GM12872 (cell line): ENCODE measurements around the gene RABL6.

Source experiments
- TF ChIP-seq, protein P1 (sequence below): IDR thresholded peaks from 3 replicates; pipeline ENCODE4 v1.5.1; 2011; ENCODE audit warnings: low read depth, mild to moderate bottlenecking, low read length, moderate library complexity; ENCODE audit not compliant: insufficient read depth

RABL6 gene

DNA sequence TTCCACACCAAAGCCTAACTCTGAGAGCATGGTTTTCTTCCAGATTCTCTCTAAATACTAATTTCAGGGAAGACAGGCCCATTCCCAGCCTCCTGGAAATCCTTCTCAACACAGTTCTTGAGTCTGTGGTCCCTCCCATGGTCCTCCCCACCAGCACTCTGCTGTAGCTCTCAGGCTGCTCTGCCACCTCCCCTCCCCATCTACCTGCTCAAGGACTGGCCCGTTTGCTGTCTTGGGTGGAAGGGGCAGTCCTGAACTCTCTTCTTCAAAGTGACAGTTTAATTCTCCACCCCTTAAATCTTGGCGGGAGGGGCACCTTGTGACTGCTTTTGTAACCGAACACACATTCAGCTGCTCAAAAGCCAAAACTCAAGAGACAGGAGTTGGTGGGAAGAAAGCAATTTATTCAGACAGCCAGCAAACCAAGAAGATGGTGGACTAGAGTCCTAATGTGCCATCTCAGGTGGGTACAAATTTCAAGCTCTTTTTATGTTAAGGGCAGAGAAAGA is 35.8 kb upstream of the RABL6 start:
- TF ChIP-seq, protein P1, sequence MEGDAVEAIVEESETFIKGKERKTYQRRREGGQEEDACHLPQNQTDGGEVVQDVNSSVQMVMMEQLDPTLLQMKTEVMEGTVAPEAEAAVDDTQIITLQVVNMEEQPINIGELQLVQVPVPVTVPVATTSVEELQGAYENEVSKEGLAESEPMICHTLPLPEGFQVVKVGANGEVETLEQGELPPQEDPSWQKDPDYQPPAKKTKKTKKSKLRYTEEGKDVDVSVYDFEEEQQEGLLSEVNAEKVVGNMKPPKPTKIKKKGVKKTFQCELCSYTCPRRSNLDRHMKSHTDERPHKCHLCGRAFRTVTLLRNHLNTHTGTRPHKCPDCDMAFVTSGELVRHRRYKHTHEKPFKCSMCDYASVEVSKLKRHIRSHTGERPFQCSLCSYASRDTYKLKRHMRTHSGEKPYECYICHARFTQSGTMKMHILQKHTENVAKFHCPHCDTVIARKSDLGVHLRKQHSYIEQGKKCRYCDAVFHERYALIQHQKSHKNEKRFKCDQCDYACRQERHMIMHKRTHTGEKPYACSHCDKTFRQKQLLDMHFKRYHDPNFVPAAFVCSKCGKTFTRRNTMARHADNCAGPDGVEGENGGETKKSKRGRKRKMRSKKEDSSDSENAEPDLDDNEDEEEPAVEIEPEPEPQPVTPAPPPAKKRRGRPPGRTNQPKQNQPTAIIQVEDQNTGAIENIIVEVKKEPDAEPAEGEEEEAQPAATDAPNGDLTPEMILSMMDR: no peak

DNA sequence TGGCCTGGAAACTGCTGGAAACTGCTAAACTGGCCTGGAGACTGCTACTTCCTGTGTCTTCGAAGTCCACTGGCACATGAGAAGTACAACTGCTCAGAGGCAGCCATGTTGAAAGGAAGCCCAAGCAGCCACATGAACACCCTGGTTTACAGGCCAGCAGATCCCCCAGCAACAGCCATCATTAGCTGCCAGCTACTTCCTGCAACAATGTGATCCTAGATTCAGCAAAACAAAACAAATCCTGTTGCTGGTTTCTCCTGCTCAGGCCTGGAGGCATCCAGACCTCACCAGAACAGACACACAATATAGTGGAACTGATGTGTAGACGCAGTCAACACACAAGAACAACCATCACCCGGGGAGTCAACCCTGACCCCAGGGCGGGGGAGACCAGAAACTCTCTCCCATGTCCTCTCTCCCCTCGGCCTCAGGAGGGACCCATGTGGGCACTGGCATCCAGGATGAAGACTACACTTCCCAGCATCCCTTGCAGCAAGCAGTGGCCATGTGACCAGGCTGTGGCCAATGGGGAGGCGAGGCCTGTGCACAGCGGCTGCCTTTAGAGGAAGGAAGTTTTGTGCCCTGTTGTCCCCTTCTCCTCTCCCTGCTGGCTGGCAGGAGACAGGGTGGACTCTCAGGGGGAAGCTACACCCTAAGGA is 34.2 kb upstream of the RABL6 start:
- TF ChIP-seq, protein P1: no peak

DNA sequence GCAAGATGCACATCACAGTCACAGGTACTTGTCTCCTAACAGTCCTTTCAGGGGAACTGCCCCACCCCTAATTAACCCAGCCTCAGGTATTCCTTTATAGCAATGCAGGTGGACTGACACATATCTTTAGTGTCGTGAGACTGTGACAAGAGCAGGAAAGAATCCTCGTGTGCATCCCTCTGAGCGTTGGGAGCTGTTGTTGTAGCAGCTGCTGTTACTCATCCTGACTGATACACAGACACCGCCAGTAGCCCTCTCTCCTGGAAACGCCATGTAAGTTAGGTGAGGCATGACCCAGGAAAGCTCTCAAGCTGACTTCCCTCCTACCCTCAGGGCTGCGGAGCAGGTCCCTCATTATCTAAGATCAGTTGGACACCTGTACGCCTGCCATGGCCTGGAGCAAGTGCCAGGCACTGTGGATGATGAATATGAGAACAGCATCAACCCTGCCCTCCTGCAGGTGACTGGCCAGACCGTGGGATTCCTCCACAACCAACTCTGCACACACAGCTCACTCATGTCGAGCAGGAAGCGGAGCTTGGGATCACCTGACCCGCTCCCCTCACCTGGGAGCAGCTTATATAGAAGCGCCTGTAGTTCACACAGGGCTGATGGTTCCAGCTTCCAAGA is 33.2 kb upstream of the RABL6 start:
- TF ChIP-seq, protein P1: no peak

DNA sequence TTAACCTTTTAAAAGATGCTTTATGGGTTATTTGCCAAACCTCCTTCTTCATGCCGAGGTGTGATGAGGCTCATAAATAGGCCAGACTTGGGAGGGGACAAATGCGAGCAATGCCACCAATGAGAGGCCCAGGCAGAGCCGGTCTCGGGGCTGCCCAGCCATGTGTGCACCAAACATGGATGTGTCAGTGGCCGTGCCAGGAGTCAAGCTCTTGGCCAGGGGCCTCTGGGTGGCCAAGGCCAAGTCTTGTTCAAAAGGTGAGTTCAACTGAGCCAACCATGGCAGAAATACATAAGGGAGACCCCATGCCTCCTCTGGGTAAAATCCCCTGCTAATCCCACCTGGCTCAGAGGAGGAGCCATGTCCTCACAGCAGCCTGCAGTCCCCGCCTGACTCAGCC is 32.6 kb upstream of the RABL6 start:
- TF ChIP-seq, protein P1: no peak

DNA sequence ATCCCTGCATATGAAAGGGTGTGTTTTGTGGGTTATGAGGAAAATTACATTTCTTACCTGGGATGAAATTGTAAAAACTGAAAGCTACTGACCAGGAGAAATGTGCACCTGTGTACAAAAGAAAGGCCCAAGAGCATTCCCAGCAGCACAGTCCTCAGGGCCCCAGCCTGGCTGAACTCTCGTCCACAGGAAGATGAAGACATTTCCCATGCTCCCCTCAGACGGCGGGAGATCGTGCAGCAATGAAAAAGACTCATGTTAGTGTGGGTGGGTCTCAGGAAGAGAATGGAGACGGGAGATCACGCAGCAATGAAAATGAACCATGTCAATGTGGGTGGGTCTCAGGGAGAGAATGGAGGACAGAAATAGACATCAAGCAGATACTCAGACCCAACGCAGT is 30.8 kb upstream of the RABL6 start:
- TF ChIP-seq, protein P1: no peak

DNA sequence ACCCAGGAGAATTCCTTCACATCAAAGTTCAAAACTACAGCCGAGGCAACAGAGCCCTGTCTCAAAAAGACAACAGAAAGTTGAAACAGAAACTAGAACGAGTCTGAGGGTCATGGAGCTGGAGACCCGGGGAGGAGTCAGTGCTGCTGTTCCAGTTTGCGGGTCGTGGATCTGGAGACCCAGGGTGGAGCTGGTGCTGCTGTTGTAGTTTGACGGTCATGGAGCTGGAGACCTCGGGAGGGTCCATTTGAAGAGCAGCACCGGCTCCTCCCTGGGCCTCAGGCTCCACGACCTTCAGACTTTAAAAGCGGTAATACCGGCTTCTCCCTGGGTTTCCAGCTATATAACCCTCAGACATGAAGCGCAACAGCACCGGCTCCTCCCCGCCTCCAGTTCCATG is 30.4 kb upstream of the RABL6 start:
- TF ChIP-seq, protein P1: no peak

DNA sequence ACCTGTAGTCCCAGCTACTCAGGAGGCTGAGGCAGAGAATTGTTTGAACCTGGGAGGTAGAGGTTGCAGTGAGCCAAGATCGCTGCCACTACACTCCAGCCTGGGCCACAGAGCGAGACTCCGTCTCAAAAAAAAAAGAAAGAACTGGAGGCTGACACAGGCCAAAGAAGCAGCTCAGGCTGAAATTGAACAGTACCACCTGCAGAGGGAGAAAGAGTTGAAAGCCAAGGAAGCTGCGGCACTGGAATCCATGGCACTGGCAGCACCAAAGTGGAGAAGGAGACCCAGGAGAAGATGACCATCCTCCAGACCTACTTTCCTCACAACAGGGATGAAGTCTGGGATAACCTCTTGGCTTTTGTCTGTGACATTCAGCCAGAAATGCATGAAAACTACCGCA is 27.9 kb upstream of the RABL6 start:
- TF ChIP-seq, protein P1: no peak
